K562 (cell line): ENCODE results near the gene CGNL1. TPM values are rescaled to one million over a fixed set of nuclear protein-coding genes. Genes with fewer than 3 reads are reported as not detected.

ENCODE experiments used
- ATAC-seq: fragments of 200-7000 bp; cut with Tn5 transposase; 3 replicates; pipeline ENCODE4 v1.9.1; 2020; ENCODE audit warnings: moderate library complexity
- BruUV-seq: library from RNA; stranded (reverse); fragments of 400-500 nt; replicated peaks from 2 replicates; lab custom pipeline; 2021; lab: Mats Ljungman, UMichigan
- CTCF ChIA-PET: fragments of 300-600 bp; formaldehyde crosslinking; extraction: SDS; loops from one replicate; lab custom pipeline; 2021; ENCODE audit warnings: low intra/inter-chr PET ratio; lab: Yijun Ruan, JAX
- POLR2A ChIA-PET: fragments of 300-600, 350-650 bp; sonication (Branson Sonifier 250); formaldehyde crosslinking; extraction: SDS; loops from one replicate; lab custom pipeline; 2021; ENCODE audit warnings: antibody characterized with exemption, inconsistent platforms; lab: Yijun Ruan, JAX
- DNase-seq, 4 experiments: peaks; one replicate each; pipeline versions ENCODE4 v3.0.0 to v3.0.0-alpha.2; 2011 to 2018; ENCODE audit warnings: low spot score in 3 of 4, mixed read lengths in 3 of 4; ENCODE audit errors: extremely low read depth in 1 of 4
- FAIRE-seq: peaks from 2 replicates; lab custom pipeline; 2011; peaks lifted over from hg19 to GRCh38; lab: Jason Lieb, UNC
- H2AFZ ChIP-seq: 2 replicates; pipeline ENCODE4 v1.6.0; 2011; ENCODE audit warnings: low read depth, low read length, control low read depth, inconsistent platforms
- H3K27ac ChIP-seq: fragments of 200-600 bp; 3 replicates; pipeline ENCODE4 v1.8.0; 2011; ENCODE audit warnings: low read depth, mild to moderate bottlenecking, control low read depth, inconsistent platforms, low read length, moderate library complexity, mixed read lengths; ENCODE audit errors: extremely low read depth
- H3K27me3 ChIP-seq, 2 experiments: fragments of 300-600 bp in 1 of 2; 2 replicates in 1 of 2; 3 replicates in 1 of 2; pipeline versions ENCODE4 v1.6.0 to v1.8.0; 2011; ENCODE audit warnings: inconsistent platforms in 2 of 2, low read length in 2 of 2, mild to moderate bottlenecking in 1 of 2, mixed read lengths in 1 of 2, moderate library complexity in 1 of 2; ENCODE audit not compliant: control insufficient read depth in 2 of 2, insufficient read depth in 2 of 2
- H3K36me3 ChIP-seq: fragments of 300-600 bp; 3 replicates; pipeline ENCODE4 v1.8.0; 2011; ENCODE audit warnings: mild to moderate bottlenecking, low read length, inconsistent platforms; ENCODE audit not compliant: control insufficient read depth, insufficient read depth
- H3K4me1 ChIP-seq, 2 experiments: fragments of 200-600 bp in 1 of 2; replicated peaks in 1 of 2; 2 replicates in 1 of 2; 3 replicates in 1 of 2; pipeline versions ENCODE4 v1.5.1 to v1.8.0; 2011; ENCODE audit warnings: inconsistent platforms in 2 of 2, low read length in 2 of 2, mild to moderate bottlenecking in 1 of 2, mixed read lengths in 1 of 2, moderate library complexity in 1 of 2; ENCODE audit not compliant: control insufficient read depth in 2 of 2, insufficient read depth in 2 of 2
- H3K4me2 ChIP-seq: 2 replicates; pipeline ENCODE4 v1.6.1; 2011; ENCODE audit warnings: low read length, control low read depth, inconsistent platforms, mixed read lengths; ENCODE audit not compliant: insufficient read depth
- H3K4me3 ChIP-seq: fragments of 200-600 bp; sonication (generic), shearing (Covaris generic); 2 replicates; pipeline ENCODE4 v1.5.1; 2016; ENCODE audit warnings: control low read depth, inconsistent platforms
- H3K79me2 ChIP-seq: fragments of 200-600 bp; 3 replicates; pipeline ENCODE4 v1.8.0; 2011; ENCODE audit warnings: low read length, inconsistent platforms; ENCODE audit not compliant: control insufficient read depth, insufficient read depth
- H3K9ac ChIP-seq, 2 experiments: 2 replicates each; pipeline versions ENCODE4 v1.6.0 to v1.6.1; 2011; ENCODE audit warnings: low read depth in 2 of 2, low read length in 2 of 2, control low read depth in 1 of 2, inconsistent platforms in 1 of 2, mild to moderate bottlenecking in 1 of 2, mixed read lengths in 1 of 2; ENCODE audit not compliant: insufficient read depth in 1 of 2
- H3K9me1 ChIP-seq: one replicate; pipeline ENCODE4 v1.6.0; 2011; ENCODE audit warnings: inconsistent platforms, mild to moderate bottlenecking, low read length, moderate library complexity; ENCODE audit not compliant: control insufficient read depth, insufficient read depth
- H3K9me3 ChIP-seq: replicated peaks from 2 replicates; pipeline ENCODE4 v1.5.1; 2011; ENCODE audit warnings: low read depth, low read length, inconsistent platforms; ENCODE audit not compliant: control insufficient read depth, insufficient read depth
- H4K20me1 ChIP-seq: replicated peaks from 2 replicates; pipeline ENCODE4 v1.6.1; 2011; ENCODE audit warnings: low read length, inconsistent platforms, mixed read lengths; ENCODE audit not compliant: control insufficient read depth, insufficient read depth
- FOXA1 ChIP-seq: fragments of 450-650 bp; IDR thresholded peaks from 2 replicates; pipeline ENCODE4 v1.6.1; 2016; ENCODE audit warnings: mild to moderate bottlenecking, borderline replicate concordance
- GTF2E2 ChIP-seq: fragments of 200-800 bp; sonication (Bioruptor generic); IDR thresholded peaks from 2 replicates; pipeline ENCODE4 v1.6.1; 2016; ENCODE audit warnings: missing genetic modification characterization, missing compliant biosample characterization
- HEY1 ChIP-seq: fragments of 250-450 bp; sonication (Bioruptor Pico); IDR thresholded peaks from 2 replicates; pipeline ENCODE4 v1.5.0; 2020; ENCODE audit warnings: mild to moderate bottlenecking, moderate library complexity, borderline replicate concordance
- ZNF584 ChIP-seq: fragments of 200-800 bp; sonication (Bioruptor generic); IDR thresholded peaks from 2 replicates; pipeline ENCODE4 v1.6.1; 2016; ENCODE audit warnings: low read depth, mild to moderate bottlenecking, missing genetic modification characterization, missing compliant biosample characterization
- WGBS: fragments of 100-300 bp; shearing (Covaris generic); methylation state at CpG from one replicate; pipeline ENCODE4 v1.1.6; 2016; ENCODE audit warnings: low coverage, mixed read lengths; ENCODE audit not compliant: insufficient coverage; ENCODE audit errors: missing lambda C conversion rate; 5-methylcytosine and 5-hydroxymethylcytosine counted together
- in situ Hi-C: fragments of 300-500 bp; cut with MboI; formaldehyde crosslinking; loops from 4 replicates; pipeline ENCODE4 v1.15.0; 2018; ENCODE audit warnings: inconsistent platforms, mixed read lengths
- intact Hi-C: fragments of 100-400 bp; cut with micrococcal nuclease; formaldehyde crosslinking; loops from 2 replicates; pipeline ENCODE4 v1.14.2; 2022
- polyA plus RNA-seq, 8 experiments: library from polyadenylated mRNA; depleted of rRNA in 4 of 8; stranded (reverse) in 5 of 8; unstranded in 3 of 8; fragments of >200 nt; fragmentation: Nextera tagmentation in 2 of 8; fragmentation: Illumina TruSeq in 1 of 8; extraction: Ambion mirVana in 2 of 8; extraction: Trizol in 1 of 8; gene quantifications; 2 replicates each; pipeline versions ENCODE4 v1.2.1 to v1.2.3, GENCODE V29; 2011 to 2014; ENCODE audit warnings: inconsistent platforms in 1 of 8, missing spikeins in 1 of 8
- total RNA-seq, 7 experiments: library from RNA; depleted of rRNA in 6 of 7; stranded (reverse); fragments of >200 nt in 6 of 7; fragmentation: Illumina TruSeq in 2 of 7; extraction: Trizol in 2 of 7; gene quantifications; 2 replicates each; pipeline versions ENCODE4 v1.2.1 to v1.2.3, GENCODE V29; 2011 to 2021; ENCODE audit warnings: low replicate concordance in 1 of 7

The CGNL1 gene
- total and polyA plus RNA-seq, 9 of the 15 experiments (the other 6 are each of a cell fraction or from before 2014, with no cell fraction given), result 0.01 to 0.07 TPM; not detected in 7

DNA sequence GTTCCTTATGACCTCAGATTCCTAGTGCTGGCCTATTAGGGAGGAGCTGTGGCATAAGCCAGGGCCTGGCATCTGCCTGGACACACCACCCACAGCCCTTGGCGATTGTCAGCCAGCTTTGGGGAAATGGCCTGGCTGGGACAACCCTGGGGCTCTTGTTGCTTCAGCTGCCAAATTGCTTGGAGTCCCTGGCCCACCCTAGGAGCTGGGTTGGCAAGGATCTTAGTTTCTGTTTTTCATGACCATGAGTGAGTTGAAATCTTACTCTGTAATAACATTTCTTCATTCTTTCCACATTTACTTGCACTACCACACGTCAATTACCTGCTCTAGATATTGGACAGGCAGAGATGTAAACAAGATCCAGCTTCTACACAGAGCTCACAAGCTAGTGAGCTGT, 213.4 kb downstream of the CGNL1 start:
- Histone ChIP-seq H3K9me1 (no peaks in the 10 kb centered on the region), H3K27ac (no peak overlapping the region), H3K9ac (no peak overlapping the region), H3K4me3 (no peak overlapping the region), H3K36me3 (no peaks in the 10 kb centered on the region; the same call in 2 of the 3 replicates), H3K4me1 (peaks cover 0 to 10% of the 10 kb centered on the region in 2 experiments; a peak in 1 of 5 replicates), H2AFZ (no peak overlapping the region), H4K20me1 (no peaks in the 10 kb centered on the region), H3K4me2 (no peak overlapping the region), H3K79me2 (no peaks in the 10 kb centered on the region), H3K9me3 (no peaks in the 10 kb centered on the region), H3K27me3 (peaks cover 29 to 35% of the 10 kb centered on the region in 2 experiments; a peak in 4 of 5 replicates)
- WGBS, result 3% methylated on average over 2 of the region's 2 CpGs
- DNase-seq (no peak), ATAC-seq (no peak), FAIRE-seq (no peak)
- CTCF ChIA-PET, result no interaction called here
- no TSS peak for BruUV-seq
- intact Hi-C loops (no loop called here), in situ Hi-C loops (no loop called here)
- POLR2A ChIA-PET, result no interaction called here
- TF ChIP-seq GTF2E2 (tag), result no peak

GRCh38 chr15:57591237-57591821, 215.0 kb downstream of the CGNL1 start:
- no peak for TF ChIP-seq HEY1 (CRISPR knock-in tag)
- no peak for TF ChIP-seq ZNF584 (CRISPR knock-in tag)
- TF ChIP-seq FOXA1, result no peak
- no peaks in the 10 kb centered on the region for H3K9me3 ChIP-seq
- DNase-seq, result no peak
- no peaks in the 10 kb centered on the region for H3K79me2 ChIP-seq
- peak overlapping the region in 1 of 2 experiments; percentile 72; a peak in 1 of 4 replicates for H3K9ac ChIP-seq
- in situ Hi-C loops (no loop called here), intact Hi-C loops (no loop called here)
- H3K36me3 ChIP-seq, result no peaks in the 10 kb centered on the region; the same call in 2 of the 3 replicates
- no peak overlapping the region for H3K27ac ChIP-seq
- ChIA-PET CTCF (interaction anchor here (0.6 kb wide), 1 partner anchor 13 kb away, joined by 3 read pairs; no protein-coding TSS in a partner anchor), POLR2A (no interaction called here)
- H2AFZ ChIP-seq, result 0 out of 2 replicates have a peak overlapping the region, but pooled peaks have one; percentile 59
- H3K4me1 ChIP-seq, result peaks cover 0 to 10% of the 10 kb centered on the region in 2 experiments; a peak in 1 of 5 replicates
- no peaks in the 10 kb centered on the region for H3K9me1 ChIP-seq
- peak overlapping the region; percentile 26 for H3K4me3 ChIP-seq
- BruUV-seq, result no TSS peak
- H3K4me2 ChIP-seq, result peak overlapping the region; percentile 55
- FAIRE-seq, result no peak
- WGBS, result 22% methylated on average over 14 of the region's 18 CpGs
- 0 out of 2 replicates have a peak, but pooled peaks cover 5% of the 10 kb centered on the region for H4K20me1 ChIP-seq
- no peak; the same call in 1 of the 3 replicates for ATAC-seq
- H3K27me3 ChIP-seq, result peaks cover 32 to 45% of the 10 kb centered on the region in 2 experiments
